Smooth muscle cell (in vitro differentiated cells): Measurements from ENCODE around the gene COL18A1. TPM values are rescaled to one million over a fixed set of nuclear protein-coding genes. Genes with fewer than 3 reads are reported as not detected.

Experiments
- DNase-seq: peaks from one replicate; lab custom pipeline; 2025; ENCODE audit not compliant: unreplicated experiment; lab: John Stamatoyannopoulos, UW
- H2AFZ ChIP-seq: fragments of 200-600 bp; sonication (generic); 2 replicates; pipeline ENCODE4 v1.6.0; 2016; ENCODE audit warnings: antibody characterized with exemption, low read depth, mild to moderate bottlenecking
- H3F3A ChIP-seq: fragments of 200-600 bp; sonication (generic); 2 replicates; pipeline ENCODE4 v1.6.0; 2017; ENCODE audit warnings: antibody characterized with exemption, low read depth
- H3K27ac ChIP-seq: fragments of 200-600 bp; sonication (generic); 2 replicates; pipeline ENCODE4 v1.5.1; 2016; ENCODE audit warnings: low read depth, mild to moderate bottlenecking
- H3K27me3 ChIP-seq: fragments of 200-600 bp; sonication (generic); 2 replicates; pipeline ENCODE4 v1.6.1; 2016; ENCODE audit warnings: low read depth, mild to moderate bottlenecking
- H3K36me3 ChIP-seq: fragments of 200-600 bp; sonication (generic); 2 replicates; pipeline ENCODE4 v1.5.1; 2016; ENCODE audit warnings: low read depth
- H3K4me1 ChIP-seq: fragments of 200-600 bp; sonication (generic); 2 replicates; pipeline ENCODE4 v1.5.1; 2016; ENCODE audit warnings: low read depth
- H3K4me2 ChIP-seq: fragments of 200-600 bp; sonication (generic); 2 replicates; pipeline ENCODE4 v1.6.0; 2016; ENCODE audit warnings: mild to moderate bottlenecking
- H3K4me3 ChIP-seq: fragments of 200-600 bp; sonication (generic); 2 replicates; pipeline ENCODE4 v1.5.1; 2016; ENCODE audit warnings: mild to moderate bottlenecking
- H3K79me2 ChIP-seq: fragments of 200-600 bp; sonication (generic); 2 replicates; pipeline ENCODE4 v1.6.0; 2016; ENCODE audit warnings: low read depth, mild to moderate bottlenecking
- H3K9ac ChIP-seq: fragments of 200-600 bp; sonication (generic); 2 replicates; pipeline ENCODE4 v1.6.0; 2016; ENCODE audit warnings: low read depth
- H3K9me3 ChIP-seq: fragments of 200-600 bp; sonication (generic); replicated peaks from 2 replicates; pipeline ENCODE4 v1.5.1; 2016; ENCODE audit warnings: low read depth
- H4K20me1 ChIP-seq: fragments of 200-600 bp; sonication (generic); 2 replicates; pipeline ENCODE4 v1.6.0; 2016; ENCODE audit warnings: low read depth
- CTCF ChIP-seq: fragments of 200-600 bp; sonication (generic); IDR thresholded peaks from 2 replicates; pipeline ENCODE4 v1.5.1; 2017; ENCODE audit warnings: borderline replicate concordance, mild to moderate bottlenecking, antibody characterized with exemption; ENCODE audit not compliant: insufficient read depth, poor library complexity, severe bottlenecking
- WGBS: methylation state at CpG from one replicate; pipeline ENCODE4 v1.1.7; 2016; ENCODE audit warnings: low lambda C conversion rate; 5-methylcytosine and 5-hydroxymethylcytosine counted together
- polyA plus RNA-seq: library from polyadenylated mRNA; unstranded; fragments of >200 nt; fragmentation: Nextera tagmentation; extraction: Ambion mirVana; gene quantifications from 2 replicates; pipeline ENCODE4 v1.2.1, GENCODE V29; 2016
- total RNA-seq: library from RNA; depleted of rRNA; stranded (reverse); fragments of >200 nt; gene quantifications from 2 replicates; pipeline ENCODE4 v1.2.3, GENCODE V29; 2014

The COL18A1 gene
- total and polyA plus RNA-seq, 2 experiments from 2014 or later = 192 to 485 TPM

GRCh38 chr21:45412909-45413611, 8.1 kb downstream of the COL18A1 start:
- no peak for DNase-seq
- H3K9ac ChIP-seq = no peak overlapping the region
- no peaks in the 10 kb centered on the region for H3K9me3 ChIP-seq
- H3K27me3 ChIP-seq = no peaks in the 10 kb centered on the region
- peaks cover 94% of the 10 kb centered on the region for H3K79me2 ChIP-seq
- peaks cover 100% of the 10 kb centered on the region for H4K20me1 ChIP-seq
- TF ChIP-seq CTCF = no peak
- H3F3A ChIP-seq = peaks cover 34% of the 10 kb centered on the region
- H2AFZ ChIP-seq = no peak overlapping the region
- peak overlapping the region; percentile 52 for H3K4me2 ChIP-seq
- WGBS = 62% methylated on average over 27 of the region's 27 CpGs
- H3K27ac ChIP-seq = no peak overlapping the region
- no peak overlapping the region for H3K4me3 ChIP-seq
- no peaks in the 10 kb centered on the region for H3K36me3 ChIP-seq
- H3K4me1 ChIP-seq = peaks cover 48% of the 10 kb centered on the region

- Histone ChIP-seq H3K27ac (no peak overlapping the region), H2AFZ (no peak overlapping the region), H3K4me3 (no peak overlapping the region), H3F3A (peaks cover 28% of the 10 kb centered on the region), H4K20me1 (peaks cover 100% of the 10 kb centered on the region), H3K9me3 (no peaks in the 10 kb centered on the region), H3K79me2 (peaks cover 94% of the 10 kb centered on the region), H3K27me3 (no peaks in the 10 kb centered on the region), H3K9ac (no peak overlapping the region), H3K4me1 (peaks cover 39% of the 10 kb centered on the region), H3K36me3 (no peaks in the 10 kb centered on the region), H3K4me2 (no peak overlapping the region)
- DNase-seq = no peak
- no peak for TF ChIP-seq CTCF
- WGBS = 78% methylated on average over 7 of the region's 7 CpGs
These were observed 9.0 kb downstream of the COL18A1 start for GRCh38 chr21:45413922-45414321.

GRCh38 chr21:45414396-45415187, 9.6 kb downstream of the COL18A1 start:
- H2AFZ ChIP-seq = no peak overlapping the region
- H3K4me2 ChIP-seq = no peak overlapping the region
- no peaks in the 10 kb centered on the region for H3K27me3 ChIP-seq
- no peaks in the 10 kb centered on the region for H3K9me3 ChIP-seq
- peaks cover 21% of the 10 kb centered on the region for H3F3A ChIP-seq
- H4K20me1 ChIP-seq = peaks cover 100% of the 10 kb centered on the region
- no peak overlapping the region for H3K4me3 ChIP-seq
- no peaks in the 10 kb centered on the region for H3K36me3 ChIP-seq
- H3K4me1 ChIP-seq = peaks cover 32% of the 10 kb centered on the region
- DNase-seq = no peak
- H3K27ac ChIP-seq = no peak overlapping the region
- 91% methylated on average over 25 of the region's 25 CpGs for WGBS
- TF ChIP-seq CTCF = no peak
- H3K79me2 ChIP-seq = peaks cover 94% of the 10 kb centered on the region
- no peak overlapping the region for H3K9ac ChIP-seq
